WTC11 (cell line): ENCODE measurements around the gene LCAT. TPM values are rescaled to one million over a fixed set of nuclear protein-coding genes. Genes with fewer than 3 reads are reported as not detected.

Source experiments
- ESRRA ChIP-seq: sonication (generic); formaldehyde crosslinking; IDR thresholded peaks from 2 replicates; pipeline ENCODE4 v1.8.1; 2022; ENCODE audit warnings: mild to moderate bottlenecking, missing genetic modification reagents, borderline replicate concordance
- FOXK1 ChIP-seq: sonication (generic); formaldehyde crosslinking; IDR thresholded peaks from 2 replicates; pipeline ENCODE4 v1.8.0; 2022; ENCODE audit warnings: mild to moderate bottlenecking, moderate library complexity, missing genetic modification reagents
- GRHL2 ChIP-seq: fragments of 250-450 bp; sonication (Bioruptor Pico); IDR thresholded peaks from 2 replicates; pipeline ENCODE4 v1.8.0; 2022; ENCODE audit warnings: mild to moderate bottlenecking, moderate library complexity; ENCODE audit not compliant: insufficient replicate concordance, severe bottlenecking
- IRF2 ChIP-seq: sonication (generic); formaldehyde crosslinking; IDR thresholded peaks from 2 replicates; pipeline ENCODE4 v1.8.0; 2022; ENCODE audit warnings: low read depth, missing genetic modification reagents, borderline replicate concordance
- JAZF1 ChIP-seq: fragments of 250-450 bp; sonication (Bioruptor Pico); IDR thresholded peaks from 2 replicates; pipeline ENCODE4 v1.9.0; 2021; ENCODE audit warnings: moderate library complexity, mild to moderate bottlenecking, inconsistent platforms
- KAT7 ChIP-seq: sonication (generic); formaldehyde crosslinking; IDR thresholded peaks from 2 replicates; pipeline ENCODE4 v1.8.1; 2023; ENCODE audit warnings: missing genetic modification reagents, mild to moderate bottlenecking, borderline replicate concordance
- MXD4 ChIP-seq: fragments of 250-450 bp; sonication (Bioruptor Pico); IDR thresholded peaks from 2 replicates; pipeline ENCODE4 v1.8.0; 2021; ENCODE audit warnings: mild to moderate bottlenecking, moderate library complexity, borderline replicate concordance
- NR1H2 ChIP-seq: sonication (generic); formaldehyde crosslinking; IDR thresholded peaks from 2 replicates; pipeline ENCODE4 v1.9.0; 2021; ENCODE audit warnings: mild to moderate bottlenecking, moderate library complexity, missing genetic modification reagents
- RELA ChIP-seq: sonication (generic); formaldehyde crosslinking; IDR thresholded peaks from 2 replicates; pipeline ENCODE4 v1.8.1; 2022; ENCODE audit warnings: missing genetic modification reagents, mild to moderate bottlenecking, borderline replicate concordance
- RORB ChIP-seq: fragments of 250-450 bp; sonication (Bioruptor Pico); IDR thresholded peaks from 2 replicates; pipeline ENCODE4 v1.9.0; 2021; ENCODE audit warnings: mild to moderate bottlenecking
- SOX15 ChIP-seq: fragments of 250-450 bp; sonication (Bioruptor Pico); IDR thresholded peaks from 2 replicates; pipeline ENCODE4 v1.9.0; 2021; ENCODE audit warnings: mild to moderate bottlenecking
- TCF7 ChIP-seq: sonication (generic); formaldehyde crosslinking; IDR thresholded peaks from 2 replicates; pipeline ENCODE4 v1.8.0; 2022; ENCODE audit warnings: mild to moderate bottlenecking, low read depth, missing genetic modification reagents, moderate library complexity
- ZNF121 ChIP-seq: sonication (generic); formaldehyde crosslinking; IDR thresholded peaks from 2 replicates; pipeline ENCODE4 v1.8.0; 2023; ENCODE audit warnings: missing genetic modification reagents
- ZNF317 ChIP-seq: sonication (generic); formaldehyde crosslinking; IDR thresholded peaks from 2 replicates; pipeline ENCODE4 v1.8.1; 2023; ENCODE audit warnings: low read depth, mild to moderate bottlenecking, moderate library complexity, missing genetic modification reagents, borderline replicate concordance
- ZNF671 ChIP-seq: fragments of 250-450 bp; sonication (Bioruptor Pico); IDR thresholded peaks from 2 replicates; pipeline ENCODE4 v1.8.0; 2021; ENCODE audit warnings: mild to moderate bottlenecking
- total RNA-seq: library from RNA; stranded (reverse); gene quantifications from 3 replicates; pipeline ENCODE4 v1.2.3, GENCODE V29; 2021
- TF ChIP-seq, protein P1 (sequence below): sonication (generic); formaldehyde crosslinking; conservative IDR thresholded peaks from 2 replicates; pipeline ENCODE4 v1.8.1; 2023; ENCODE audit warnings: mild to moderate bottlenecking, low read depth, missing genetic modification reagents, moderate library complexity
- TF ChIP-seq, protein P2 (sequence below): sonication (generic); formaldehyde crosslinking; IDR thresholded peaks from 2 replicates; pipeline ENCODE4 v1.8.1; 2023; ENCODE audit warnings: mild to moderate bottlenecking, moderate library complexity, missing genetic modification reagents
- TF ChIP-seq, protein P3 (sequence below): sonication (generic); formaldehyde crosslinking; IDR thresholded peaks from 2 replicates; pipeline ENCODE4 v1.8.0; 2023; ENCODE audit warnings: mild to moderate bottlenecking, missing genetic modification reagents
- TF ChIP-seq, protein P4 (sequence below): sonication (generic); formaldehyde crosslinking; IDR thresholded peaks from 2 replicates; pipeline ENCODE4 v1.8.1; 2023; ENCODE audit warnings: mild to moderate bottlenecking, missing genetic modification reagents
- TF ChIP-seq, protein P5 (sequence below): fragments of 250-450 bp; sonication (Bioruptor Pico); IDR thresholded peaks from 2 replicates; pipeline ENCODE4 v2.1.2; 2022; ENCODE audit warnings: mild to moderate bottlenecking, moderate library complexity
- TF ChIP-seq, protein P6 (sequence below): sonication (generic); formaldehyde crosslinking; IDR thresholded peaks from 2 replicates; pipeline ENCODE4 v1.8.1; 2023; ENCODE audit warnings: mild to moderate bottlenecking, missing genetic modification reagents, moderate library complexity
- TF ChIP-seq, protein P7 (sequence below): sonication (generic); formaldehyde crosslinking; IDR thresholded peaks from 2 replicates; pipeline ENCODE4 v1.8.0; 2023; ENCODE audit warnings: missing genetic modification reagents
- TF ChIP-seq, protein P8 (sequence below): fragments of 250-450 bp; sonication (Bioruptor Pico); IDR thresholded peaks from 2 replicates; pipeline ENCODE4 v1.9.0; 2021; ENCODE audit warnings: moderate library complexity, mild to moderate bottlenecking, inconsistent platforms, borderline replicate concordance
- TF ChIP-seq, protein P9 (sequence below): sonication (generic); formaldehyde crosslinking; IDR thresholded peaks from 2 replicates; pipeline ENCODE4 v1.8.1; 2022; ENCODE audit warnings: mild to moderate bottlenecking, moderate library complexity, missing genetic modification reagents

The LCAT gene
- total RNA-seq, 1 experiment from 2014 or later: 38.3 TPM

DNA sequence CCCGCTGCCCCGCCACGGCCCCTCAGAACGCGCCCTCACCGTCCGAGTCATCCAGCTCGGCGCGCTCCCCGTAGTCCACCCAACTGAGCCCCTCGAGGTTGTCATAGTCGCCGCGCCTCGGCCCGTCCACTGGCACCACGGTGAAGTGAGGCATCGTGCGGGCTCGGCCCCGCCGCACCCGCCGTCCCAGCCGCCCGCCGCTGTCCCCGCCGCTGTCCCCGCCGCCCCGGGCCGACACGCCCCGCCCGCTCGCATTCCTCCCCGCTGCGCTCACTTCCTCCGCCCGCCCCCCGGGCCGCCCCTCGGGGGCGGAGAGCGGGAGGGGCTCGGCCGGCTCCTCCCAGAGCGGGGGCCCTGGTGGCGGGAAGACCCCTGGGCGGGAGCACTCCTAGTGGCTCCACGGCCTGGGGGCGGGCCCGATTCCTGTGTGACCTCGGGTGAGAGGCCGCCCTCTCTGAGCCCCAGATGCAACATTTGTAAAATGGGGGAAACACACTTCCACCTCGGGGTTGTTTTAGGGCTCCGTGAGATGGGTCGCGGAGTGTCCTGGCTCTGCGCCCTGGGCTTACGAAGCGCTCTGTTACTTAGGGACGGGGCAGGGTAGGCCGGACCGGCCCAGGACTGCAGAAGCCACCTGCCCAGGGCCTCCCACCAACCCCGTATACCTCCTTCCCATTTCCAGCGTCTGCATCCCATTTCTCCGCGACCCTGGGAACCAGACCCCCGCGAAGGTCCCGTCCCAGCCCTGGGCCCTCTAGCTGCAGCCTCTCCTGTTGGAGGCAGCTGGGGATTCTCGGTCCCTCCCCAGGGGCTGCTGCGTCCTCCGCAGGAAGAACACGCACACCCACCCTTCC lies 24.7 kb upstream of the LCAT start, which contains the start of gene SLC12A4 (continued):
- TF ChIP-seq, protein P1, sequence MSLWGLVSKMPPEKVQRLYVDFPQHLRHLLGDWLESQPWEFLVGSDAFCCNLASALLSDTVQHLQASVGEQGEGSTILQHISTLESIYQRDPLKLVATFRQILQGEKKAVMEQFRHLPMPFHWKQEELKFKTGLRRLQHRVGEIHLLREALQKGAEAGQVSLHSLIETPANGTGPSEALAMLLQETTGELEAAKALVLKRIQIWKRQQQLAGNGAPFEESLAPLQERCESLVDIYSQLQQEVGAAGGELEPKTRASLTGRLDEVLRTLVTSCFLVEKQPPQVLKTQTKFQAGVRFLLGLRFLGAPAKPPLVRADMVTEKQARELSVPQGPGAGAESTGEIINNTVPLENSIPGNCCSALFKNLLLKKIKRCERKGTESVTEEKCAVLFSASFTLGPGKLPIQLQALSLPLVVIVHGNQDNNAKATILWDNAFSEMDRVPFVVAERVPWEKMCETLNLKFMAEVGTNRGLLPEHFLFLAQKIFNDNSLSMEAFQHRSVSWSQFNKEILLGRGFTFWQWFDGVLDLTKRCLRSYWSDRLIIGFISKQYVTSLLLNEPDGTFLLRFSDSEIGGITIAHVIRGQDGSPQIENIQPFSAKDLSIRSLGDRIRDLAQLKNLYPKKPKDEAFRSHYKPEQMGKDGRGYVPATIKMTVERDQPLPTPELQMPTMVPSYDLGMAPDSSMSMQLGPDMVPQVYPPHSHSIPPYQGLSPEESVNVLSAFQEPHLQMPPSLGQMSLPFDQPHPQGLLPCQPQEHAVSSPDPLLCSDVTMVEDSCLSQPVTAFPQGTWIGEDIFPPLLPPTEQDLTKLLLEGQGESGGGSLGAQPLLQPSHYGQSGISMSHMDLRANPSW: no peak
- TF ChIP-seq, protein P2, sequence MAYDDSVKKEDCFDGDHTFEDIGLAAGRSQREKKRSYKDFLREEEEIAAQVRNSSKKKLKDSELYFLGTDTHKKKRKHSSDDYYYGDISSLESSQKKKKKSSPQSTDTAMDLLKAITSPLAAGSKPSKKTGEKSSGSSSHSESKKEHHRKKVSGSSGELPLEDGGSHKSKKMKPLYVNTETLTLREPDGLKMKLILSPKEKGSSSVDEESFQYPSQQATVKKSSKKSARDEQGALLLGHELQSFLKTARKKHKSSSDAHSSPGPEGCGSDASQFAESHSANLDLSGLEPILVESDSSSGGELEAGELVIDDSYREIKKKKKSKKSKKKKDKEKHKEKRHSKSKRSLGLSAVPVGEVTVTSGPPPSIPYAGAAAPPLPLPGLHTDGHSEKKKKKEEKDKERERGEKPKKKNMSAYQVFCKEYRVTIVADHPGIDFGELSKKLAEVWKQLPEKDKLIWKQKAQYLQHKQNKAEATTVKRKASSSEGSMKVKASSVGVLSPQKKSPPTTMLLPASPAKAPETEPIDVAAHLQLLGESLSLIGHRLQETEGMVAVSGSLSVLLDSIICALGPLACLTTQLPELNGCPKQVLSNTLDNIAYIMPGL (CRISPR knock-in tag): peak; percentile 23; the same call in 1 of the 2 replicates
- TF ChIP-seq RORB (CRISPR knock-in tag) (no peak), KAT7 (CRISPR knock-in tag) (no peak), GRHL2 (CRISPR knock-in tag) (no peak), ESRRA (CRISPR knock-in tag) (no peak; the same call in 1 of the 2 replicates), ZNF317 (CRISPR knock-in tag) (no peak), RELA (CRISPR knock-in tag) (no peak), ZNF121 (CRISPR knock-in tag) (peak; percentile 99), IRF2 (CRISPR knock-in tag) (no peak), MXD4 (CRISPR knock-in tag) (no peak), FOXK1 (CRISPR knock-in tag) (peak; percentile 26; the same call in 1 of the 2 replicates), JAZF1 (CRISPR knock-in tag) (no peak), TCF7 (CRISPR knock-in tag) (no peak), NR1H2 (CRISPR knock-in tag) (no peak), SOX15 (CRISPR knock-in tag) (no peak), ZNF671 (CRISPR knock-in tag) (no peak)
- TF ChIP-seq, protein P3, sequence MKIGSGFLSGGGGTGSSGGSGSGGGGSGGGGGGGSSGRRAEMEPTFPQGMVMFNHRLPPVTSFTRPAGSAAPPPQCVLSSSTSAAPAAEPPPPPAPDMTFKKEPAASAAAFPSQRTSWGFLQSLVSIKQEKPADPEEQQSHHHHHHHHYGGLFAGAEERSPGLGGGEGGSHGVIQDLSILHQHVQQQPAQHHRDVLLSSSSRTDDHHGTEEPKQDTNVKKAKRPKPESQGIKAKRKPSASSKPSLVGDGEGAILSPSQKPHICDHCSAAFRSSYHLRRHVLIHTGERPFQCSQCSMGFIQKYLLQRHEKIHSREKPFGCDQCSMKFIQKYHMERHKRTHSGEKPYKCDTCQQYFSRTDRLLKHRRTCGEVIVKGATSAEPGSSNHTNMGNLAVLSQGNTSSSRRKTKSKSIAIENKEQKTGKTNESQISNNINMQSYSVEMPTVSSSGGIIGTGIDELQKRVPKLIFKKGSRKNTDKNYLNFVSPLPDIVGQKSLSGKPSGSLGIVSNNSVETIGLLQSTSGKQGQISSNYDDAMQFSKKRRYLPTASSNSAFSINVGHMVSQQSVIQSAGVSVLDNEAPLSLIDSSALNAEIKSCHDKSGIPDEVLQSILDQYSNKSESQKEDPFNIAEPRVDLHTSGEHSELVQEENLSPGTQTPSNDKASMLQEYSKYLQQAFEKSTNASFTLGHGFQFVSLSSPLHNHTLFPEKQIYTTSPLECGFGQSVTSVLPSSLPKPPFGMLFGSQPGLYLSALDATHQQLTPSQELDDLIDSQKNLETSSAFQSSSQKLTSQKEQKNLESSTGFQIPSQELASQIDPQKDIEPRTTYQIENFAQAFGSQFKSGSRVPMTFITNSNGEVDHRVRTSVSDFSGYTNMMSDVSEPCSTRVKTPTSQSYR: no peak
- TF ChIP-seq, protein P4, sequence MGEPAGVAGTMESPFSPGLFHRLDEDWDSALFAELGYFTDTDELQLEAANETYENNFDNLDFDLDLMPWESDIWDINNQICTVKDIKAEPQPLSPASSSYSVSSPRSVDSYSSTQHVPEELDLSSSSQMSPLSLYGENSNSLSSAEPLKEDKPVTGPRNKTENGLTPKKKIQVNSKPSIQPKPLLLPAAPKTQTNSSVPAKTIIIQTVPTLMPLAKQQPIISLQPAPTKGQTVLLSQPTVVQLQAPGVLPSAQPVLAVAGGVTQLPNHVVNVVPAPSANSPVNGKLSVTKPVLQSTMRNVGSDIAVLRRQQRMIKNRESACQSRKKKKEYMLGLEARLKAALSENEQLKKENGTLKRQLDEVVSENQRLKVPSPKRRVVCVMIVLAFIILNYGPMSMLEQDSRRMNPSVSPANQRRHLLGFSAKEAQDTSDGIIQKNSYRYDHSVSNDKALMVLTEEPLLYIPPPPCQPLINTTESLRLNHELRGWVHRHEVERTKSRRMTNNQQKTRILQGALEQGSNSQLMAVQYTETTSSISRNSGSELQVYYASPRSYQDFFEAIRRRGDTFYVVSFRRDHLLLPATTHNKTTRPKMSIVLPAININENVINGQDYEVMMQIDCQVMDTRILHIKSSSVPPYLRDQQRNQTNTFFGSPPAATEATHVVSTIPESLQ (CRISPR knock-in tag): no peak
- TF ChIP-seq, protein P5, sequence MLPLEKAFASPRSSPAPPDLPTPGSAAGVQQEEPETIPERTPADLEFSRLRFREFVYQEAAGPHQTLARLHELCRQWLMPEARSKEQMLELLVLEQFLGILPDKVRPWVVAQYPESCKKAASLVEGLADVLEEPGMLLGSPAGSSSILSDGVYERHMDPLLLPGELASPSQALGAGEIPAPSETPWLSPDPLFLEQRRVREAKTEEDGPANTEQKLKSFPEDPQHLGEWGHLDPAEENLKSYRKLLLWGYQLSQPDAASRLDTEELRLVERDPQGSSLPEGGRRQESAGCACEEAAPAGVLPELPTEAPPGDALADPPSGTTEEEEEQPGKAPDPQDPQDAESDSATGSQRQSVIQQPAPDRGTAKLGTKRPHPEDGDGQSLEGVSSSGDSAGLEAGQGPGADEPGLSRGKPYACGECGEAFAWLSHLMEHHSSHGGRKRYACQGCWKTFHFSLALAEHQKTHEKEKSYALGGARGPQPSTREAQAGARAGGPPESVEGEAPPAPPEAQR (CRISPR knock-in tag): peak; percentile 79; the same call in 1 of the 2 replicates
- TF ChIP-seq, protein P6, sequence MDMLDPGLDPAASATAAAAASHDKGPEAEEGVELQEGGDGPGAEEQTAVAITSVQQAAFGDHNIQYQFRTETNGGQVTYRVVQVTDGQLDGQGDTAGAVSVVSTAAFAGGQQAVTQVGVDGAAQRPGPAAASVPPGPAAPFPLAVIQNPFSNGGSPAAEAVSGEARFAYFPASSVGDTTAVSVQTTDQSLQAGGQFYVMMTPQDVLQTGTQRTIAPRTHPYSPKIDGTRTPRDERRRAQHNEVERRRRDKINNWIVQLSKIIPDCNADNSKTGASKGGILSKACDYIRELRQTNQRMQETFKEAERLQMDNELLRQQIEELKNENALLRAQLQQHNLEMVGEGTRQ (CRISPR knock-in tag): no peak
- TF ChIP-seq, protein P7, sequence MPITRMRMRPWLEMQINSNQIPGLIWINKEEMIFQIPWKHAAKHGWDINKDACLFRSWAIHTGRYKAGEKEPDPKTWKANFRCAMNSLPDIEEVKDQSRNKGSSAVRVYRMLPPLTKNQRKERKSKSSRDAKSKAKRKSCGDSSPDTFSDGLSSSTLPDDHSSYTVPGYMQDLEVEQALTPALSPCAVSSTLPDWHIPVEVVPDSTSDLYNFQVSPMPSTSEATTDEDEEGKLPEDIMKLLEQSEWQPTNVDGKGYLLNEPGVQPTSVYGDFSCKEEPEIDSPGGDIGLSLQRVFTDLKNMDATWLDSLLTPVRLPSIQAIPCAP: no peak
- TF ChIP-seq, protein P8, sequence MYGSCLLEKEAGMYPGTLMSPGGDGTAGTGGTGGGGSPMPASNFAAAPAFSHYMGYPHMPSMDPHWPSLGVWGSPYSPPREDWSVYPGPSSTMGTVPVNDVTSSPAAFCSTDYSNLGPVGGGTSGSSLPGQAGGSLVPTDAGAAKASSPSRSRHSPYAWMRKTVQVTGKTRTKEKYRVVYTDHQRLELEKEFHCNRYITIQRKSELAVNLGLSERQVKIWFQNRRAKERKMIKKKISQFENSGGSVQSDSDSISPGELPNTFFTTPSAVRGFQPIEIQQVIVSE (CRISPR knock-in tag): no peak
- TF ChIP-seq, protein P9, sequence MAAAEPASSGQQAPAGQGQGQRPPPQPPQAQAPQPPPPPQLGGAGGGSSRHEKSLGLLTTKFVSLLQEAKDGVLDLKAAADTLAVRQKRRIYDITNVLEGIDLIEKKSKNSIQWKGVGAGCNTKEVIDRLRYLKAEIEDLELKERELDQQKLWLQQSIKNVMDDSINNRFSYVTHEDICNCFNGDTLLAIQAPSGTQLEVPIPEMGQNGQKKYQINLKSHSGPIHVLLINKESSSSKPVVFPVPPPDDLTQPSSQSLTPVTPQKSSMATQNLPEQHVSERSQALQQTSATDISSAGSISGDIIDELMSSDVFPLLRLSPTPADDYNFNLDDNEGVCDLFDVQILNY (CRISPR knock-in tag): peak; percentile 99
